ENCODE measurements around the gene AP1M2.

Gene AP1M2

DNA sequence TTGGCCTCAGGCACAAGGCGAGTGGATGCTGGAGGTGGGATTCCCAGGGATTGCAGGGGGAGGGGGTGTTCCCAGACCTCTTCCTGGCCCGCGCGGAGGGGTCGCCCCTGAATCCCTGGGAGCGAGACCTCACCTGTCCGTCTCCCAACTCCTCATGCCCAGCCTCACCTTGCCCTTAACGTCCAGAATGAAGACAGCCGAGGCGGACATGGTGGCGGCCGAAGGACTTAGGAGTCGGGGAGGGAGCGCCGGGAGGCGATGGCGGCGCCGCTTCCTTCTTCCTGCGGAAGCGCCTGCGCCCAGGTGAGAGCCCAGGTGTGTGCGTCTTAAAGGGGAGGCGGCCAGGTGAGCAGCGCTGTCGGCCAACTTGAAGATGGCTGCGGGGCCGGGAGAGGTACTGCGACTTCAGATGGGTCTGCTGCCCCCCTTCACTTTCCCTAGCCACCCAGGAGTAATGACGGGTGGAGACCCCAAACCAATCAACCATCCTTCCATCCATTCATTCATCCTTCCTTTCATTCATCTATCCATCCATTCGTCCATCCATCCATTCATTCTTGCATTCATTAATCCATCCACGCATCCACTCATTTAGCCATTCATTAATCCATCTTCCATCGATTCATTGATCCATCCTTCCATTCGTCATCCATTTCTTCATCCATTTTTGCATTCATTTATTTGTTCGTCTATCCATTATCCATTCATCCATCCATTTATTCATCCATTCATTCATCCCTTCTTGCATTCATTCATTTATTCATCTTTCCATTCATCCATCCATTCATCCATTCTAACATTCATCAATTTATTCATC, at the start of gene AP1M2:
Gene AP1M2, minus strand, starts transcription at position 291 of the 817 bp plus-strand sequence. Its CDS starts 81 bp downstream, at position 210.
- DNase-seq, result peak; percentile 79

DNA sequence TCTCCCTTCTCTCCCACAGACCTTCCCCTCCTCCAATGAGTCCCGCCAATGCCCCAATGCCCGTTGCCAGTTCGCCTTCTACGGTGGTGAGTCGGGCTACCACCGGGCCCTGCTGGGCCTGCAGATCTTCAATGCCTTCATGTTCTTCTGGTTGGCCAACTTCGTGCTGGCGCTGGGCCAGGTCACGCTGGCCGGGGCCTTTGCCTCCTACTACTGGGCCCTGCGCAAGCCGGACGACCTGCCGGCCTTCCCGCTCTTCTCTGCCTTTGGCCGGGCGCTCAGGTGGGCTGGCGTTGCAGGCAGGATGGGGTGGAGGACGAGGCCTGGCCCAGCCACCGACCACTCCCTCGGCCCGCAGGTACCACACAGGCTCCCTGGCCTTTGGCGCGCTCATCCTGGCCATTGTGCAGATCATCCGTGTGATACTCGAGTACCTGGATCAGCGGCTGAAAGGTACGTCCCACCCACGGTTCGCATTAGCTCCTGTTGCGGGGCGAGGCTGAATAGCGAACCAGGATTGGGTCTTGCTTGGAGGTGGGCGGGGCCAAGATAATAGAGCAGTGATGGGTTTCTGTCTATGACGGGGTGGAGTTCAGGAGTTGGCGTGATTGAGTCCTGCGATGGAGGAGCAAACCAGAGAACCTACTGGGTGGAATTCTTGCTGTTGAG, 49.3 kb upstream of the AP1M2 start:
- no peak for DNase-seq

GRCh38 chr19:10634963-10635362, 47.9 kb upstream of the AP1M2 start:
- DNase-seq, result no peak

- no peak for DNase-seq
These were observed 47.3 kb upstream of the AP1M2 start for GRCh38 chr19:10634430-10634829.

- DNase-seq, result no peak
These were observed 44.8 kb upstream of the AP1M2 start for GRCh38 chr19:10631874-10632273.

DNA sequence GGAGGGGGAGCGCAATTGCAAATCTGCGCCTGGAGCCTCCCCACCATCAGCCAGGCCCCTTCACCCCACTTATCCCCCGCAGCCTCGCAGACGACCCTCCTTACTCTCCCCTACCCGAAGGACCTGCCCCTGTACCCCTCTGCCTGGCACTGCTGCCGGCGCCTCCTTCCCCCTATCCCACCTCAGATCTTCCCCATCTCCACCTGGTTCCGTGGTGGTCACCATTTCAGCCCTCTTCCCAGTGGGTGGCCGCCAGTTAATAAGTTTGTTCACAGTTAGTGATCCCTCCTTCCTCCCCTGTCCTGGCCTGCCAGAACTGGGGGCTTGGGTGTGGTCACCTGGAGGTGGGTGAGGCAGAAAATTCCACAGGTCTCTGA, 38.6 kb upstream of the AP1M2 start:
- DNase-seq, result no peak

DNA sequence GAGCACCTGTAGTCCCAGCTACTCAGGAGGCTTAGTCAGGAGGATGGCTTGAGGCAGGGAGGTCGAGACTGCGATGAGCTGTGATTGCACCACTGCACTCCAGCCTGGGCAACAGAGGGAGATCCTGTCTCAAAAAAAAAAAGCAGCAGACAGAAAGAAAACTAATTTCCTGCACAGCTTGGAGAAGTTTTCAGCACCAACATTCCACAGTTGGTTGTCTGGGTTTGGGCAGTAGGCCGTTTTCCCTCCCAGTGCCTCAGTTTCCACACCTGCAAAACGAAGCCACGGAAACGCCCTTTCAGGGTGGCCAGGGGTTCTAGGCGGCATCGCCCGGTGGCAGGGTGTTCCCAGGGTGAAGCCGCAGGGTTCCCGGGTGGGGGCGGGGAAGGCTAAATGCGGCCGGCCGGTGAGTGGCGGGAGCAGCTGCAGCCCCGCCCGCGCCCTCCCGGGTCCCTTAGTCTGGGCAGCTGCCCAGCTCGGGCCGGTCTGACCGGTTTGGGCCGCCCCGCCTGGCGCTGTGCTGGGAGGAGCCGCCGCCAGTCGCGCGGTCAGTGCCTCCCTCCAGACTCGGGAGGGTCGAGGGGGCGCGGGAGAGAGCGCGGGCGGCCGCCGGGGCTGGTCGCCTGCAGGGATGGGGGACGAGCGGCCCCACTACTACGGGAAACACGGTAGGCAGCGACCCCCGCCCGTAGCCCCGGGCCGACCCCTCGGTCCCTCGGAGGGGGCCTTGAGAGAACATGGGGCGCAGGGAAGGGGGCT, 38.1 kb upstream of the AP1M2 start, which contains the start of gene SLC44A2:
Gene SLC44A2, plus strand, starts transcription at position 551 of the 759 bp plus-strand sequence. Its CDS starts 81 bp downstream, at position 632.
- DNase-seq, result peak; percentile 58

- DNase-seq, result no peak
These were observed 37.5 kb upstream of the AP1M2 start for GRCh38 chr19:10624585-10624984.

DNA sequence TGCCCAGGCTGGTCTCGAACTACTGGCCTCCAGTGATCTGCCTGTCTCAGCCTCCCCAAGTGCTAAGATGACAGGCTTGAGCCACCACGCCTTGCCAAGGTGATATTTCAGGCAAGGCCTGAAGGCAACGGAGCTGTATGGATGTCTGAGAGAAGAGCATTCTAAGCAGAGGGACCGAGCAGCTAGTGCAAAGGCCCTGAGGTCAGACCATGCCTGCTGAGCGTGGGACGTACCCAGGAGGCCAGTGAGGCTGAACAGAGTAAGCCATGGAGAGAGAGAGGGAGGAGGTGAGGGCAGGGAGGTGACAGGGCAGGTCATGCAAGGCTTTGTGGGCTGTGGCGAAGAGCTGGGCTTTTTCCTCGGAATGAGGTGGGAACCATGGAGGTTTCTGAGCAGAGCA, 34.9 kb upstream of the AP1M2 start:
- no peak for DNase-seq

- DNase-seq, result no peak
These were observed 33.7 kb upstream of the AP1M2 start for GRCh38 chr19:10620786-10621185.

- DNase-seq, result no peak
These were observed 31.7 kb upstream of the AP1M2 start for GRCh38 chr19:10618846-10619245.

- DNase-seq, result no peak
These were observed 30.5 kb upstream of the AP1M2 start for GRCh38 chr19:10617409-10618121.

DNA sequence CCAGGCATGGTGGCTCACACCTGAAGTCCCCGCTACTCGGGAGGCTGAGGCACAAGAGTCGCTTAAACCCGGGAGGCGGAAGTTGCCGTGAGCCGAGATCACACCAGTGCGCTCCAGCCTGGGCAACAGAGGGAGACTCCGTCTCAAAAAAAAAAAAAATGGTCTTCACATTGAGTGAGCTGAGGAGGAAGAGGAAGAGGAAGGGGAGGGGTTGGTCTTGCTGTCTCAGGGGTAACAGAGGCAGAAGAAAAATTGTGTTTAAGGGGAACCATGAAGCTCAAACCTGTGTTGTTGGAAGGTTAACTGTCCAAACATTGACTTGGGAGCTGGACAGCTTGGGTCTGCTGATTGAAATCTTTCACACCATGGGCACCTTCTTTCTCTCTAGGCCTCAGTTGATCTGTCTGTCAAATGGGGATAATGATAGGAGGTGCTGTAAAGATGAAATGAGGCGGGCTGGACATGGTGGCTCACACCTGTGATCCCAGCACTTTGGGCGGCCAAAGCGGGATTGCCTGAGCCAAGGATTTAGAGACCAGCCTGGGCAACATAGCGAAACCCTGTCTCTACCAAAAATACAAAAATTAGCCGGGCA, 28.4 kb upstream of the AP1M2 start:
- no peak for DNase-seq

- DNase-seq, result no peak
These were observed 25.5 kb upstream of the AP1M2 start for GRCh38 chr19:10612499-10613119.

GRCh38 chr19:10611907-10612306, 24.8 kb upstream of the AP1M2 start:
- DNase-seq, result no peak

GRCh38 chr19:10604460-10604980, 17.4 kb upstream of the AP1M2 start:
- no peak for DNase-seq

- no peak for DNase-seq
These were observed 16.9 kb upstream of the AP1M2 start for GRCh38 chr19:10603873-10604459.

GRCh38 chr19:10603084-10603872, 16.2 kb upstream of the AP1M2 start:
- DNase-seq, result no peak

DNA sequence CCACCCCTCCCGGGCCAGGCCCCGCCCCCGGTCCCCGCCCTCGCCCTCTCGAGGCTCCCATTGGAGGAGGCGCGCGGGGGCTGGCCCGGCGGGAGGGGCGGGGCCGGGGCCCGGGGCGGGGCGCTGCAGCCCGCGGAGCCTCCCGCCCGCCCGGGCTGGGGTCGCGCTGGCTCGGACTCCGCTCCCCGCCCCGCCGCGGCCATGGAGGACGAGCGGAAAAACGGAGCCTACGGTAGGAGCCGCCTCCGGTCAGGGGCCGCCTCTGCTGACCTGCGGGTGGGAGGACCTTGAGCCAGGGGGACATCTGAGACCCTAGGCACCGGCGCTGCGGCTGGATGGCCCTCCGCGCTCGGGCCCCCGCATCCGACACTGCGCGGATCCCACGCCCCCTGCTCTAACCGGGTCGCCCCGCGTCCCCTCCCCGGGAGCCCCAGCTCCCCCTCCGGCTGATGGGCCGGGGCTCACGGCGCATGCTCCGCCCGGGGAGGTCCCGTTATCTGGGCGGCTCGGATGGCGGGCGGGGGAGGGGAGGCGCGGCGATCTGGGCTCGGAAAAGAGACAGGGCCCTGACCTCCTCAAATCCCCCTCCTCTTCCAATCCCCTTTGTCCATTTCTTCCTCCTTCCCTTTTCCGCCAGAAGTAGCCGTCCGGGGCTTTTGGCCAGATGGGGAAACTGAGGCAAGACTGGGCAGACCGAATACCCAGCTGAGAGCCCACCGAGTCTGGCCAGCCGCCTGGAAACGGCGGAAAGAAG, 15.4 kb upstream of the AP1M2 start:
- DNase-seq, result peak; percentile 57

DNA sequence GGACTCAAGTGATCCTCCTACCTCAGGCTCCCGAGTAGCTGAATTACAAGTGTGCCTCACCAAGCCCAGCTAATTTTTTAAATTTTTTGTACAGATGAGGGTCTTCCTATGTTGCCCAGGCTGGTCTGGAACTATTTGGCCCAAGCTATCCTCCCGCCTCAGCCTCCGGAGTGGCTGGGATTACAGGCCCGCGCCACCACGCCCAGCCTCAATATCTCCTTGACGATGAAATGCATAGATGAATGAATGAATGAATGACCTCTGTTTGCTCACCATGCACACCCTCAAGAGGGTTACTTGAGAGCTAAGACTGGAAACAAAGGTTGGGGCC, 14.9 kb upstream of the AP1M2 start:
- no peak for DNase-seq
